Right hindlimb (tissue), 1 donor: ENCODE measurements around the gene CLSTN2.

ENCODE experiments used
- DNase-seq: peaks from one replicate; pipeline ENCODE4 v3.0.0-alpha.2; 2018

Gene CLSTN2

DNA sequence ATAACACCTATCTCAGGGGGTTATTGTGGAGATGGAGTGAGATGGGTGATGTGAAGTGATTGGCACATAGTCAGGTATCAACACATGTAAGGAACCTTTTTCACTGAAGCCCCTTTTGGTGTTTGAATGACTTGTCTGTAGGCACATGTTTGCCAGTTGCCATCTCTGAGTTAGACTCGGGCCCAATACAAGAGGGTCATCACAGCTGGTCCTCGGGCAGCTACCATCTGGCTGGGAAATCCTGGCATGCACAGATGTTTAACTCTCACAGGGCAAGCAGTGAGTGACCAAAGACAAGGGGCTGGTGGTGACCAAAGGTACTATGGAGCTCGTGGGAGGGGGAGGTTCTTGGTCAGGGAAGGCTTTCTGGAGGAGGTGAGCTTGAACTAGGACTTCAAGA, 118.8 kb downstream of the CLSTN2 start:
- DNase-seq = no peak

DNA sequence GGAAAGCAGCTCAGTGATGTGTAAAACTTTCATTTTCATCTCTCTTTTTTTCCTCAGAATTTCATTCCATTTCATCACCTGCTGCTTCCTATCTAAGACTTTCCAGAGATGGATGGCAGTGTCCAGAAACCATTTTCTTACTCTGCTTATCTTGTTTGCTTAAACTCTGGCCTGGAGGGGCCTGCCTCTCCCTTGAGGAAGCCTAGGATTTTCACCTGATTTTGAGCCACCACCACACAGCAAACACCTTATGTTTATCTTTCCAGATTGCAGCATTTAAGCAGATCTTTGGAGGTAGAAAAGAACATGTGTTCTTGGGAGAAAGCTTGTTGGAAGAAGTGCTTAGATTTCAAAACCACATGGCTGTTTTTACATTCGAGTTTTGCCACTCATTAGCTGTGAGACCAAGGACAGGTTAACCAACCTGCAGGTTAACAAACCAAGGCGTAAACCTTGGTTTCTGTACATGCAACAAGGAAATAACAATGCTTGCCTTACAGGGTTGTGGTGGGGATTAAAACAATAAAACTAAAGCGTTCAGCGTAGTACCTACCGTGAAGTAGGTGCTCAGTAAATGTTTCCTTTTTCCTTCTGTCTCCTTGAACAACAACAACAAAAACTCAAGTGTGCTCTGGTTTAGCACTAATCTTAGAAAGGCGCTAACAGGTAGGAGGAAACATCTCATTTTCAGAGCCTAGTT, 120.3 kb downstream of the CLSTN2 start:
- no peak for DNase-seq

GRCh38 chr3:140056047-140056446, 121.1 kb downstream of the CLSTN2 start:
- DNase-seq = no peak

DNA sequence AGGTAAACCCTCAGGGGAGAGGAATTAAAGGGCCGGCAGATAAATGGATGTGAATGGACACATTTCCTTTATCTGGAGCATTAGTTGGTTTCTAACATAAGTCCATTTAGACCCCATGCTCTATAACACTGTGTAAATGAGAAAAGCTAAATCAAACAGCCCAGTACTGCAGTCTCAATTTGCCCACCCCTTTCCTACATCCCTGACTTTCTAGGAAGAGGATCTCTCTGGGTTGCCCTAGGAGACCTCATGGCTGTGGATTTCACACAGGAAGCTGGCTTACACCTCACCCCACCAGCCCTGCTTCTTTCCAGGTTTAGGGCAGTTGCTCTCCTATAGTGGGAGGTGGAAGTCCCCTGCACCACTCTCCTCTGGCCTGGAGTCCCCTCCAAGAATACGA, 126.2 kb downstream of the CLSTN2 start:
- DNase-seq = no peak

- no peak for DNase-seq
These were observed 127.5 kb downstream of the CLSTN2 start for GRCh38 chr3:140062461-140062860.

DNA sequence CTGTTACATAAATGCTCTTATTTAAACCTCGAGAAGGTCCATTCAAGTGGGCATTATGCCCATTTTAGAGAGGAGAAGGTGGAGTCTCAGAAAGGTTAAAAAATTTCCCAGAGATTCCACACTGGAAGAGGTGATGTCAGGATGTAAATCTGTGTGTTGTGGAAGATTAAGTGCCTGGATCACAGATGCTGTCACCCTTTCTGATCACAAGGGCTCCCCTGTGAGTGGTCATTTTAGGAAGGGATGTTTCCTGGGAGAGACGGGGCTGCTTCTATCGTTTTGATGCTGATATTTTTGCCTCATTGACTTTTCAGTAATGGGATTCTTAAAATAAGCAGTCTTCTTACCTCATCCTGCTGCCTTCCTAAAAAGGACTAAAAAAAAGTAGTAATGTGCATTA, 132.5 kb downstream of the CLSTN2 start:
- no peak for DNase-seq

DNA sequence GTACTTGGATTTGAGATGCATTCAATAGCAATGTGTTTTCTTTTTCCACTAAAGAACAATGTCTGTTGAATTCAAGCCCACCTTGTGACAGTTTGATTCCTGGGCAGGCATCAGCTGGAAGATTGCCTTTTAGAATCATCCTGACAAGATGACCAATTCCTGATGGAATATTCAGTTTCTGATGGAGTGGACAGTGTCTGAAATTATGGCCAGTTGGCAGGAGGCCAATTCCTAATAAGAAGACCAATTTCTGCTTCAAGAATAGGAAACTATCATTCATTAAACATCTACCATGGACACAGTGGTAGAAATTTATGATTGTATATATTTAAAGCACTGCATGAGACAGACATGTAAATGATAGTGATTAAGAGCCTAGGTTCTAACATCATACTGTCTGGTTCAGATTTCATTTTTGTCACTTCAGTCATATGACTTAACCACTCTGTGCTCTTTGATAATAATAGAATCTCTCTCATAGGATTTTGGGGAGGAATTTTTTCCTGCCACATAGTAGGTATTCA, 133.6 kb downstream of the CLSTN2 start:
- DNase-seq = no peak

GRCh38 chr3:140073278-140074045, 138.5 kb downstream of the CLSTN2 start:
- DNase-seq = no peak

GRCh38 chr3:140076552-140076951, 141.6 kb downstream of the CLSTN2 start:
- no peak for DNase-seq

DNA sequence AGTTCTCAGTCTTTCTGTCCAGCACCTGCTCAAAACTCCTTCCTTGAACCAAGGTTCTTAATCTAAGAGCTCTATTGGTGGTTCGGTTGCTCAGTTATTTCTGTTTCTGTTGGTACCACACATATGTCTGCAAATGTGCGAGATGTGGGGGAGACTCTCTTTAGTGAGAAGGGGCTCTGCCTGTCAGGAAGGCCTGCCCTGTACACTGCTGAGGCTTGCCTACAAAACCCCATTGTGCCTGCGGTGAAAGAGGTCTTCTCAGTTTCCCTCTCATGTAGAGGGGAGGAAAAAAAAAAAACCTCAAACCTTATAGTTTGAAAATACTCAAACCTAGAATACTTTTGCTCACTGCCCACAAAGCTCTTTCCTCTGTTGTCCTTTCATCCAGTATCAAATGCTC, 142.4 kb downstream of the CLSTN2 start:
- DNase-seq = no peak

GRCh38 chr3:140078343-140078742, 143.4 kb downstream of the CLSTN2 start:
- no peak for DNase-seq

DNA sequence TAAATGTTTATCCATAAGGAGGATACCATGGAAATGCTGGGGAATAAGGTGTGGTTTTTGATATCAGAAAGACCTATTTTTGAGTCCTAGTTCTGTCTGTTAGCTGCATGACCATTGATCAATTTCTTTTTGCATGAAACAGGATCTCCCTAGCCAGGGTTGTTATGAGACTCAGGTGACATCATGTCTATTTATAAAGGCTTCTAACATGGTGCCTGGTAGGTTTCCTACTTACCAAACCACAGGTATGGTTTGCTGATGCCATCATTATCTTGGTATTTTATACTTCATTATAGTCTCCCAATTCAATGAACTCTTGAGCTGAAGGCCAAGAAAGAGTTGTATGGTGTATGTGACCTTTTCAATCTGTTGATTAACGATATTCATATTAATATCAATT, 144.0 kb downstream of the CLSTN2 start:
- DNase-seq = no peak

- DNase-seq = no peak
These were observed 146.9 kb downstream of the CLSTN2 start for GRCh38 chr3:140081887-140082286.

DNA sequence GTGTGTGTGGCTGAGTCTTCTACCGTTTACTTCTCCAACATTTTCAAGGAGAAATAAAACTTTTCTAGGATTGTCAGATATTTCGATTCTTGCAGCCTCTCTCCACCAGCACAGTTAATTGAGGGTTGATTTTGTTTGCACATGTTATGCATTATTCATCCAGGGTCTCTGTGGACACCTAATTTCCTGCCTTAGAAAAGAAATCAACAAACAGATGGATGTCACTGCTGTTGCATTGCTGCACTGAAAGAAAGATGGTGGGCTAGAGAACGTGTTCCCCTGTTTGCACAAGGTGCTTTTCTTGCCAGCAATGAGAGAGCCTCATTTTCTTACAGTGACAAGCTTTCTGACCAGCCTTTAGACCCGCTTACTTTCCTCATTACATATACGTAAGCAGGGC, 150.0 kb downstream of the CLSTN2 start:
- no peak for DNase-seq

DNA sequence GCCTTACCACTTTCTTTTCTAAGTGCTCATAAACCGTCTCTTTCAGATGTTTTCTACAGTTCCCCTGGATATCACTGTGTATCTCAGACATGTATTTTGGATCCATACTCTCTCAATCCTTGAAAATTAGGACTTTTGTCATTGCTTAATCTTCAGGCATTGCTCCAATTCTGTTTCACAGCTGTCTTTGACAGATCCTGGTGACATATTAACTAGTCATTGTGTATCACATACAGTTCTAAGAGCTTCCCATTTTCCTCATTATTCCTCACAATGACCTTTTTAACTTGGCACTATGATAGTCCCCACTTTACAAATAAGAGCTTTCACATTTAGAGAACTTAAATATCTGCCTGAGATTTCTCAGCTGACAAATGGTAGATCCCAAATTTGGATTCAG, 151.7 kb downstream of the CLSTN2 start:
- DNase-seq = no peak

DNA sequence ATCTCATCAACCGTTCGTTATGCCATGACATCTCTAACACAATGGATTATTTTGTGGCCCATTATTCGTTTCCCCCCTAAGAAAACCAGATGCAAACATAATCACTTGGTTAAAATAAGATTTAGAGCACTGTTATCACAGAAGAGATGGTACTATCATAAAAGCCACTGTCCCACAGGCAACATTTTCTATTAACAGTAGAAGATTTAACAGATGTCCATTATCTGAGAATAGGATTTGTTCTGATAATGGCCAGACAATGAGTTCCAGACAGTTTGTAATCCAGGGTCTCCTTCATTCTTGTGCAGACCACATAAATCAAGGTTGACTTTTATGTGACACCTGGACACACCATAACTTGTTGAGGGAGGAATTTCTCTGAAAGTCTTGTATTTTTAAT, 153.1 kb downstream of the CLSTN2 start:
- no peak for DNase-seq

DNA sequence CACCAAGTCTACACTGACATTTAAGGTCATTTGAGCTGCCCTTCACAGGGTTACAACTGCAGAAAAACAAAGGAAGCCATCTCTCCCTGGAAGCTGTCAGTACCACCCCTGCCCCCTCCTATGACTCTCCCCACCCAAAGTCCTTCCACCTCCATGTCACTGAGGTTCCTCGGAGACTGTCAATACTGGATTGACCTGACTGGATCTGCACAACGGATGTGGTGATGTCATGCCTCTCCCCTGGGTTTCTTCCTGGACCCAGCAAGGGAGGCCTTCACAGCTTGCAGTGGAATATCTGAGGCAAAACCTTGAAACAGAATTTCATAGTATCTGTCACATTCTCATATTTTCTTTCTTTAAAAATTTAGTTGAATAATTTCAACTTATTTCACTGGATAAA, 153.5 kb downstream of the CLSTN2 start:
- DNase-seq = no peak

GRCh38 chr3:140089403-140090072, 154.6 kb downstream of the CLSTN2 start:
- DNase-seq = no peak

- DNase-seq = no peak
These were observed 156.2 kb downstream of the CLSTN2 start for GRCh38 chr3:140091143-140091542.

GRCh38 chr3:140092848-140093536, 158.0 kb downstream of the CLSTN2 start:
- no peak for DNase-seq

- DNase-seq = peak; percentile 85
These were observed 158.8 kb downstream of the CLSTN2 start for GRCh38 chr3:140093742-140094141.

DNA sequence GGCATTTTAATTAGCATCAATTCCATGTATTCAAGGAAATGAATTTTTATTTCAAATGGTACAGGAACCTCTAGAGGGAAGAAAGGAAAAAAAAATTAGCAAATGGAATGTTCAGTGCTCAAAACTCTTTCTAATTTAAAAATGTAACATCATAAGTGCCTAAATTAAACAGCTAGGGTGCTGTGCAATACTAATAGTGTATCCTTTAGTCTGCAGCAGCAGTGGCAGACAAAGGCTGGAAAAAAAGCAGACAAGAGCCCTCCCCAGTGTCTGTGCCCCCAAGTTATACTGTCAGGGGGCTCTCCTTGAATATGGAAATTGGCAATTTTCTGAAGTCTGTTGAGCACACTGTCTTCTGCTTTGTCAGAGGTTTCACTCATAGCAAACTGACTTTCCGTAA, 159.5 kb downstream of the CLSTN2 start:
- no peak for DNase-seq

DNA sequence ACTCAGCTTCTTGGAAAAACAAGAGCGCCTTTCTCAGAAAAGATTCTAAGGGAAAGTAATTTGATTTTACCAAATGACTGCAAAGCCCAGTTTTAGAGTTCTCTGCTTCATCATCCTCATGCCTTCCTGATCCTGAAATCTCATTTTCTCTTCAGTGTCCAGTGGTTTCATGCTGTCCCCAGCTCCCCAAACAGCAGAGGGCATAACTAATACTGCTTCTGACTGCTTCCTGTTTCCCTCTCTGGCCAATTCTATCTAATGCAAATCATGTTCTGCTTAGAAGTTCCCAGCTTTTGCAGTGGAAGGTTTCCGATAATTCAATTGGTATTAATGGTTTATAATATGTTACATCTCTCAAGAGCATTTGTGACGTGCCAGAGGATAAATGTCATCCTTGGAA, 161.1 kb downstream of the CLSTN2 start:
- no peak for DNase-seq
